HG03064 (cell line): ENCODE measurements around the gene WARS2.
"Not testable (repeated sequence)": the region's sequence is repeated elsewhere in the genome, so short reads cannot be mapped to it uniquely, and the experiment has no call there.

Source experiments
- ATAC-seq: cut with Tn5 transposase; IDR thresholded peaks from one replicate; pipeline ENCODE4 v1.9.1; 2021; ENCODE audit warnings: low read depth; ENCODE audit not compliant: unreplicated experiment

Gene WARS2

DNA sequence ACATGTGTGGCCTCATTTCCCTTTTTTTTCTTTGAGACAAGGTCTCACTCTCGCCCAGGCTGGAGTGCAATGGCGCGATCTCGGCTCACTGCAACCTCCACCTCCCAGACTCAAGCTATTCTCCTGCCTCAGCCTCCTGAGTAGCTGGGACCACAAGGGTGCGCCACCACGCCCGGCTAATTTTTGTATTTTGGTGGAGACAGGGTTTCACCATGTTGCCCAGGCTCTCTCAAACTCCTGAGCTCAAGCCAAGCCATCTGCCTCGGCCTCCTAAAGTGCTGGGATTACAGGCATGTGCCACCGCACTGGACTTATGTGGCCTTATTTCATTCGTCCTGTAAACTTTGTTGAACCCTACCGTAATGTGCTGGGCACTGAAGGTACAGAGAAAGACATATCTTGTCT is 569 bp upstream of the WARS2 start:
- peak; percentile 3 for ATAC-seq

DNA sequence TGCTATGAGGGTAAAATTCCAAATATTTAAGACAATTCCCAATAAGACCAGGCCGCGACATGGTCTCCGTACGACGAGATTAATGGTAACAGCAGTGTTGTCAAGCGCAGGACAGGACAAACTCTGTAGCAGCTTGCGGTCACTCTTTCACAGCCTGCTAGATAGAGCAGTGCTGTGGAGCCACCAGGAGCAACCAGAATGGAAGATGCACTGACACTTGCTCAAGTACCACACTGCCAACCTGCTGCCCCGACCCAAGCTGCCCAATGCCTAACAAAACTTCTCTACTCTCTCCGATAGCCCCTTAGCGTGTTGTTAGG is 636 bp downstream of the WARS2 start:
- peak; percentile 24 for ATAC-seq

DNA sequence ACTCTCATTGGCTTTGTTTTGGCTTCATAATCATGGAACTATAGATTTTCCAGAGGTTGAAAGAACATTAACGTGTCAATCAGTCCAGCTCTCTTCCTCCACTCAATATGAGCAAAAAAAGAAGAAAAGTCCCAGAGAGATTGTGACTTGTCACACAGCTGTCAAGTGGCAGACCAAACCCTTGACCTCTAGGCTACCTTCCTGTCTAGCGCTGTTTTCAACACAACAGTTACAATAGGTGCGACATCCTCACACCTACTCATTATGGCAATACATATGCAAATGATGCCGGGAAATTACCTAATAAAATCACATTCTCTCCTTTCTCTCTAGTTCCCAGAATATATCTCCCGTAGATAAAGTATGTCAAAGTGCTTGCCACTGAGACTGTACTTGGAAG is 1.1 kb downstream of the WARS2 start:
- ATAC-seq, result no peak

DNA sequence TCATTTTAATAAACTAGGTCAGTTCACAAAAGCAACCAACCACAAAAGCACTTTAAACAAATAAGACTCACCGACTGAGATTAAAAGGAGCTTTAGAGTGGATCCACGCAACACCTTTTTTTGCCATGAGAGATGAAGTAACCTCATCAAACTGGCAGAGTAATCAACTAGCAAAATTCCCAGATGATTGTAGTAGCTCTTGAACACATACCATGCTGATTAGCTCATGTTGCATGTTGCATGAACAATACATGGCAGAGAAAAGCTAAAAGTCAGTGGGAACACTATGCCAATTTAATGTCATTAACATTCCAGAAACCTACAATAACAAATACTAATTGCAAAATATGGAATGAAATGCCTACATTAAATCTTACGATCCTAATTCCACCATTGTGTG is 4.1 kb downstream of the WARS2 start:
- ATAC-seq, result no peak

DNA sequence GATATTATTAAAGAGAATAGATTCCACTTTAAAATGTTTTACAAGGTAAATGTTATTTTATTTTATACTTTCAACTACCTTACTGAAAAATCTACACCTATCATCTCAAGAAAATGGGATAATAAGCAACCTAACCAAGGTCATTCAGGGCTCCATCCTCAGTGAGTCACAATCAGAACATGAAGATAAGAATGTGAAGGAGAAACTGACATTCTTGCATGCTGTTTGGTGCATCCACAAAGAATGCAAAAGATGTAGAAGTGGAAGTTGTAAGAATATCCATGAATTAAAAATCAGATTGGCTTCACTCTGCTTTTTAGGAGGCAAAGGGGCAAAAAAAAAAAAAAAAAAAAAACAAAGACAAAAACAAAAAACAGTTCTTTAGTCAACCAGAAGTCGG is 6.5 kb downstream of the WARS2 start:
- no peak for ATAC-seq

DNA sequence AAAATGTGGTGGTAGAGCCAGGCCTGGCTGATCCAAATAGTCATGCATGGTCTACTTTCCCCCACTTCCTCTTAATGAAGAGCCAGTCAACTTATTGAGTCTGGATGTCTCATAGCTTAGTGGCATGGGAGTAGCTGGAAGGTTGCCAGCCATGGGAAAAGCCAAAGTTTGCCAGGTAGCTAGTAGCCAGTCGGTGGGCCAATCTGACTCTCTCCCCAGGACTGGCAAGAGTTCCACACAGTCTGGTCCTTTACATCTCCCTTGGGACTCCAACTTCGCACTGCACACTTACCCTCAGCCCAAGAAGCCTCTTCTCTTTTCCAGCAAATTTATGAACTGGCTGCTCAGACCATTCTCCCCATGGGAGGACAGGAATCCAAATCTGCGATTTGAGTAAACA is 8.3 kb downstream of the WARS2 start:
- ATAC-seq, result no peak

DNA sequence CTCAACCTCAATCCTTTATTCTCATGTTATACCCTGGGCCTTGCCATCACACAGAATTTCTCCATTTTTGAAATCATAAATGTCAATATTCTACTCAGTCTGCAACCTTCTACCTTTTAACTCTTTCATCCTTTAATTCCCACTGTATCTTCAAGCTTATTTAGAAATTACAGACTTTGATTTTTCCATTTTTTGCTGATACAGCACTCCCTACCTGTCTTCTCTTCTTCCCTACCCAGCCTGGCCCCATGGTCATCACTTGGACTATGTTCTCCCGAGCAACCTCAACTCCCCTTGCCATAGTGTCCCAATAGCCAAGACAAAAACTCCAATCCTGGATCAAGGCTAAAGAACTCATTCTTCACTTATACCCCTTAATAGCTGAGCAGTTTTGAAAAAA is 14.6 kb downstream of the WARS2 start:
- no peak for ATAC-seq

DNA sequence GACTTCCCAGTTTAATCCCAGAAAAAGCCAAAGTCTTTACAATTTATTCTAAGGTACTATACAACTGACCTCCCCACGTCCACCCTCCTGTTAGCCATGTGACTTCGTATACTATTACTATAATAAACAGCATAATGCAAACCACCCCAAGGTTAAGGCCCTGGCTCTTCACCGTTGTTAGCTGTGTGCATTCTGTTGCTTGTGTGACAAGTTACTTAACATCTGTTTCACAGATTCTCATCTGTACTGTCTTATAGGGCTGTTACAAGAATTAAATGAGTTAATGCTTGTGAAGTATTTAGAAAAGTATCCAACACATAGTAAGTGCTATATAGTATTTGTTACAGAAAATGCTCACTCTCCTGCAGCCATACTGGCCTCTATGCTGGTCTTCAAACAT is 15.7 kb downstream of the WARS2 start:
- ATAC-seq, result no peak

DNA sequence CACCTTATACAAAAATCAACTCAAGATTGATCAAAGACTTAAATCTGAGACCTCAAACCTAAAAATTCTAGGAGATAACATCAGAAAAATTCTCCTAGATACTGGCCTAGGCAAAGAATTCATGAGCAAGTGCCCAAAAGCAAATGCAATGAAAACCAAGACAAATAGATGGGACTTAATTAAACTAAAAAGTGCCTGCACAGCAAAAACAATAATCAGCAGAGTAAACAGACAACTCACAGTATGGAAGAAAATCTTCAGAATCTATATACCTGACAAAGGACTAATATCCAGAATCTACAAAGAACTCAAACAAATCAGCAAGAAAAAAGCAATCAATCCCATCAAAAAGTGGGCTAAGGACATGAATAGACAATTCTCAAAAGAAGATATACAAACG is 18.6 kb downstream of the WARS2 start:
- not testable (repeated sequence) for ATAC-seq

DNA sequence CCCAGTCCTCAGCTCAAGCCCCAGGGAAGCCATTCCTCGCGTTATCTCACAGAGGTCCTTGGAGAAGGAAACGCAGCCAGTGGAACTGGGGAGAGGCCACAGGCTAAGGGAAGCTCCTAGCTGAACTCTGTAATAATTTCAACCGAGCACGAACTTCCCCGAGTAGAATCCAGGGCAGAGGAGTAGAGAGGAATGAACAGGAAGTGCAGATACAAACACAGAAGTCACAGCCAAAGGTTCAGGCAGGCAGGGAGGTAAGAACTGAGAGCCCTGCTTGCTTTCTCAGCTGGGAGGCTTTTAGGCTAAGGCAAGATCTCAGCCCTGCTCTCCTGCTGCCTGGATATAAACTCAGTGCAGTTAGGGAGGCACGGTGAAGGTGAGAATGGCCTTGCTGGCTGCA is 23.7 kb downstream of the WARS2 start:
- no peak for ATAC-seq

DNA sequence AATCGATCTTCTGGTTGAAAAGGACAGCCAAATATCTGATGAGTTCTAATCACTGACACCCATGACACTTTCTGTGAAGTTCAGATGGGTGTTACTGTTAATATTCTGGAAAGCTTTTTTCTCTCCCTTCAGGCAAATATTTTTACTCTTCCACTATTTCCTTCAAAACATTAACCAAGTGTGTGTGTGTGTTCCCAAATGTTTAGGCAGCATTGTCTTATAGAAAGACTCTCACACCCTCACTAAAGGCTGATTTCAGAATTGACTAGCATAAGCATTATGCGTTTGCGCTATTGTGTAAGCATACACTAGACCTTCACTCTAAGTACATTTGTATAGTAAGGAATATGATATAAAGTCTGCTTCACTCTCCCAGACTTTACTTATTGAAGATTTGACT is 24.7 kb downstream of the WARS2 start:
- ATAC-seq, result no peak

DNA sequence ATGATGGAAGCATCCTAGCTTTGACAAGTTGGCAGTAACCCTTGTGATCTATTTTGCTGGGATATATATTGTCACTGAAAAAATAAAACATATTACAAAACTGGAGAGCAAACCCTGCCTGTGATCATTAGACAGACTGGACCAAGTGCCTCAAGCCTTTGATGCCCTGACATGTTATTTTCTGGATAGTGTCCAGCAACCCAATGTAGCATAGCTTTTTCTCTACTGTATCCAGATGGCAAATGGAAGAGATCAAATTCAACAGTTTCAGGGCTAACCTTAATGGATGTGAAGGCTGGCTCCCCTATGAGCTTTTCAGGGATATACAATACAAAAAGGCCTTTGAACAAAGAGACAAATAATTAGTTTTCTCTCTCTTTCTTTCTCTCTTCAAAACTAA is 25.1 kb downstream of the WARS2 start:
- no peak for ATAC-seq

DNA sequence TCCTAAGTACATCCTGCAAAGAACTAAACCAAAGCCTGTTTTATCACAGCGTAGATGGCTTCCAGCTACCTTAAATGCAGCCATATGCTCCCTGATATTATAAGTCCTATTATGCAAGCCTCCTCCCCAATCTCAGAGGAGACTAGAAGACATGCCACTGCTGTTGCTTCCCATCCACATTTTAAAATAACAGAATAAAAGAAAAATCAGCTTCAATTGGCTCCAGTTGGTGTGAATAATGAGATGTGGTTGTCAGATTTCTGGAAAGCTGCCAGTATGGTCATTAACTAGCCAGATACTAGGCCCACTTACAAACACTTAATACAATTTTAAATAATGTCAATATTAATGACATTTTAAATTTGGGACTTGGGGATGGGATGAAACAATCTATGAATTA is 25.7 kb downstream of the WARS2 start:
- ATAC-seq, result no peak

DNA sequence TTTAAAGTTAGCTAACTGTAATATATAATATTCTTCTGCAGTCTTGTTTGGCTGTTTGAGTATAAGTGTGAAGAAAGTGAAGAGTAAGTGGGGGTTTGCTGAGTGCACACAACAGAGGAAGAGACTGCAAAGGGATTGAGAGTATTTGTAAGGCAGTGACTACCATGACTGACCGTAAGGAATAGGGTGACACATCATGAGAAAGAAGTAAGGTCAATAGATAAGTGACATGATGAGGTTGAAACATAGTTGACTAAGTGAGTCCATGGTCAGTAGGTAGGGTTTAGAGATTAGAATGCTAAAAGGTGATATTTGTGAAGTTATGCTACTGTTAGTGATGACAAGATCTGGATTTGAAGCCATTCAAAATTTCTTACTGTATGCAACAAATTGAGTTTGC is 27.7 kb downstream of the WARS2 start:
- ATAC-seq, result no peak

DNA sequence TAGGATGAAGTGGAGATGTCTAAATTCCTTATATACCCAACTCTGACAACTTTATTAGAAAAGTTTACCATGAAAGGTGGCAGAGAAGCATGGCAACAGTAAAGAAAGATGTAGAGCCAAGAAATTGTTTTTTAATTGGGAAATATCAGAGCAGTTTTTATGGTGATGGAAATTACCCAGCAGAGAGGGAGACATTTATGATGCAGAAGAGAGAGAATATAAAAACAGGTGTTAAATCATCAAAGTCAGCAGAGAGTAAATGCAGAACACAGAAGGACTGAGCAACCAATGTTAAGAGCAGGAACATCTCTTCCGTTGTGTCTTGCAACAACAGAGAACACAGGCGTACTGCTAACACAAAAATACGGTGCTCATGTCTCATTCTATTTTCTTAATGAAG is 28.2 kb downstream of the WARS2 start:
- no peak for ATAC-seq

DNA sequence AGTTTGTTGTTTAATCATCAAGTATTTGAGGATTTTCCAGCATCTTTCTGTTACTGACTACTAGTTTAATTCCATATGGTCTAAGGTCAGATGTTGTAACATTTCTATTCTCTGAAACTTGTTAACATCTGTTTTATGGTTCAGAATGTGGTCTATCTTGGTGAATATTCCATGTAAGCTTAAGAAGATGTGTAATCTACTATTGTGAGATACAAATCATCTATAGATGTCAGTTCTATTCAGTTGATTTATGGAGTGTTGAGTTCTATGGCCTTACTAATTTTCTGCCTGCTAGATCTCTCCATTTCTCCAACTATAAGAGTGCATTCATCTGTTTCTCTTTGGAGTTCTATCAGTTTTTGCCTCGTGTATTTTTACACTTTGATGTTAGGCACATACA is 31.5 kb downstream of the WARS2 start:
- no peak for ATAC-seq

DNA sequence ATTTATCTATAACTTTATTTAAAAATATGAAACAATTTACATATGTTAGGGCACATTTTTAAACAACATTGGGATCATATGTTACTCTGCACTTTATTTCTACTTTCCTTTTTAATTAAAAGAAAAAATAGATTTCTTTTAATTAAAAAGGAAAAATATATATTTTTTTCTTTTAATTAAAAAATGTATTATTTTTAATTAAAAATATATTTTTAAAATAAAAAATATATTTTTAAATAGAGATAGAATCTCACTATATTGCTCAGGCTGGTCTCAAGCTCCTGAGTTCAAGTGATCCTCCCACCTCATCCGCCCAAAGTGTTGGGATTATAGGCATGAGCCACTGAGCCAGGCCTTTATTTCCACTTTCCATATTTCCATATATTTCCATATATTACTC is 36.7 kb downstream of the WARS2 start:
- no peak for ATAC-seq

DNA sequence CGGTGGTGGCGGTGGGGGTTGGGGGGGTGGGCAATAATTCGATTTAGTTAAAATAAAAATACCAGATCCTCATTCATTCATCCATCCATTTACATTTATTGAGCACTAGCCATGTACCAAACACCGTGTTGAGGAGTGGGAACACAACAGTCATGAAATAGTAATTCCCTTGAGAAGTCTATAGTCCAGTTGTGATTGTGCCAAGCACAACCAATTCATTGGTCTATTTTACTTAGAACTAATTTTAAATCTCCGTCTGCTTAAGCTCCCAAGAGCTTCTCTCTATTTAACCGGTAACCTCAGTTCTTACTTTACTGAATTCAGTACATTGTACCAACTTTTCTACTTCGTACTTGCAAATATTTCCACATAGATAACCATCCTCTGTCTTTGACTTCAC is 38.4 kb downstream of the WARS2 start:
- no peak for ATAC-seq

DNA sequence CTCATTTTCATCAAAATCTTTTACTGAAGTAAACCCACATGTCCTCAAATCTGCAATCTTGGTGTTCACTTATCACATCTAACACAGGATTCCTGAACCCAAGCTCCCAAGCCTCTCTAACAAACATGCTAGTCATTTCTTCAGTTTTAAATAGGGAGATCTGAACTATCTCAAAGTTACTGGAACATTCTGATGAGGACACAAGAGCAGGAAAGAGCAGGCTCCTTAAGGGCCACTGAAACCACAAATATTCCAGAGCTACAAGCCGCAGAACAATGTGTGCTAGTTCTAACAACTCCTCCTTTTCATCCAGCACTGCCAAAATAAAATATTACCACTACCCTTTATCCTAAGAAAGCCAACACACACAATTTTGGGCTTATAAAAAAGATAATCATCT is 38.9 kb downstream of the WARS2 start:
- ATAC-seq, result no peak

DNA sequence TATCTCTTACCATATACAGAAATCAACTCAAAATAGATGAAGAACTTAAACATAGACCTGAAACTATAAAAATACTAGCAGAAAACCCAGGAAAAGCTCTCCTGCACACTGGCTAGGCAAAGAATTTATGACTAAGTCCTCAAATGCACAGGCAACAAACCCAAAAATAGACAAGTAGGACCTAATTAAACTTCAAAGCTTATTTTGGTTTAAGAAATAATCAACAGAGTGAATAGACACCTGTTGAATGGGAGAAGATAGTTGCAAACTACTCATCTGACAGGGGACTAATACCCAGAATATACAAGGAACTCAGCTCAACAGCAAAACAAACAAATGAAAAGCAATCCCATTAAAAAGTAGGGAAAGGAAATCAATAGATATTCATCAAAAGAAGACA is 40.7 kb downstream of the WARS2 start:
- no peak for ATAC-seq

DNA sequence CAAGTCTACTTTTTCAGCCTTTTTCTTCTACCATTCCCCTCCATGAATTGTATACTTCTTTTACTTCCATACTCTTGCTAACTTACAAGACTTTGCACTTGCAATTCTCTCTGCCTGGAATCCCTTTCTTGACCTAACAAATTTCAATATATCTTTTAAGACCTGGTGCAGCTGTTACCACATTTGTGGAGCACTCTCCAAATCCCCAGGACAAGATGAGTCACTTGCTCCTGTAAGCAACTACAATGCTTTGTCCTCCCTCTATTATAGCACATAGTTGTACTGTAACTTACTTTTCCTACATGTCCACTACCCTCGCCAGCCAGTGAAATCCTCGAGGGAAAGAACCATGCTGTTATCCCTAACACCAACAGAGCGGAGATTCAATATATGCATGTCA is 43.1 kb downstream of the WARS2 start:
- ATAC-seq, result no peak

DNA sequence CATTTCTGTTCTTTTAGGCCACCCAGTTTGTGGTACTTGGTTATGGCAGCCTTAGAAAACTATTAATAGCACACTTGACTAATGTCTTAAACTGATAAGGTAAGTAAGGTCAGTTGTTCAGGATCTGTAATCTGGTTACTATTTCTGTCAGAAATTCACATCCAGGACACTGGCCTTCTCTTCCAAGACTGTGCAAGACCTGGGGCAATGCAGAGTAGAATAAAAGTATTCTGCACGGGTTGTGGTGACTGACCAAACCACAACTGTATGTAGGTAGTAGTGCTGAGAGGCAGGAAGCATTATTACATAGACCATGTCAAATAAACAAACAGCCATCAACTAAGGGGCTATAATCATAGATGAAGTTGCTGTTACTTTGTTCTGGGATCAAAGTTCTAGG is 46.7 kb downstream of the WARS2 start:
- no peak for ATAC-seq

DNA sequence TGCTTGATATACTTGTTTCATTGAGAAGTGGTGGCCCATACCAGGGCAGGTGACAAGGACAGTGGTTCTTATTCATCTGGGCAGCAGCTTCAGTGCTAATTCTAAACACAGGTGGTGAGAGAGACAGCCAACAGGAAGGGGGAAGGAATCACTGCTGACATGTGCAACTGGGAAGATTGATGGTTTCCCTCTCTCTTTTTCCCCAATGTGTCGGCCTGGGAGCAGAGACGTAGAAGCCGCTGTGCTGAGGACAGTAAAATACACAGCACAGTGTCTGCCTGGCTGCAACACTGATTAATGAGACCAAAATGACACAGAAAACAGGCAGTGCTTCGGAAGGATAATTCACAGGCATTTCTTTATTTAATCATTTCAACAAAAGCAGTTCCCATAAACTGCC is 48.8 kb downstream of the WARS2 start:
- no peak for ATAC-seq

DNA sequence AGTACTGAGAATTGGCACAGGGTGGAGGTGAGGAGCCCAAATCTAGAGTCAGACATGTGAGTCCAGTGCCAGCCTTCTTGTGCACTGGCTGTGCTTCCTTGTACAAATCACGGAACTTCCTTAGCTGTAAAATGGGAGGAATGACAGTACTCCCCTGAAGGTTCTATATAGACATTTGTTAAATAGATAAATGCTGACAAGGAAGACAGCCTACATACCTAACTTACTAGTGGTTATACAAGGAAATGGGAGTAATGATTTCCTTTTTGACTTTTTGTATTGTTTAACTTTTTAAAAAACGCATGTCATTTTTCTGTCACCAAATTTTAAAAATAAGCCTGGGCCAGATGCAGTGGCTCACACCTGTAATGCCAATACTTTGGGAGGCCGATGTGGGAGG is 50.2 kb downstream of the WARS2 start:
- ATAC-seq, result no peak
